ENCODE measurements around the gene PGRMC2.
"Not testable (repeated sequence)": the region's sequence is repeated elsewhere in the genome, so short reads cannot be mapped to it uniquely, and the experiment has no call there.

The PGRMC2 gene

DNA sequence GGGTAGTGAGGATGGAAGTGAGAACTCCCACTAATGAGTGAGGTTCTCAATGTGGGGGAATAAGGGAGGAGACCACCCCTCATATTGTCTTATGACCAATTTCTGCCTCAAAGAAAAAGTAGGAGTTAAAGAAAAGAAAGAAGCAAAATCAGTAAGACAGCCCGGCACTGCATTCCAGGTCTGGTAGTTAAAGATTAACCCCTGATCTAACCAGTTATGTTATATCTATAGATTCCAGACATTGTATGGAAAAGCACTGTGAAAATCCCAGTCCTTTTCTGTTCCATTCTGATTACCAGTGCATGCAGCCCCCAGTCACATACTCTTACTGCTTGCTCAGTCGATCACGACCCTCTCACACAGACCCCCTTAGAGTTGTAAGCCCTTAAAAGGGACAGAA, 20.4 kb downstream of the PGRMC2 start:
- DNase-seq, result not testable (repeated sequence)

DNA sequence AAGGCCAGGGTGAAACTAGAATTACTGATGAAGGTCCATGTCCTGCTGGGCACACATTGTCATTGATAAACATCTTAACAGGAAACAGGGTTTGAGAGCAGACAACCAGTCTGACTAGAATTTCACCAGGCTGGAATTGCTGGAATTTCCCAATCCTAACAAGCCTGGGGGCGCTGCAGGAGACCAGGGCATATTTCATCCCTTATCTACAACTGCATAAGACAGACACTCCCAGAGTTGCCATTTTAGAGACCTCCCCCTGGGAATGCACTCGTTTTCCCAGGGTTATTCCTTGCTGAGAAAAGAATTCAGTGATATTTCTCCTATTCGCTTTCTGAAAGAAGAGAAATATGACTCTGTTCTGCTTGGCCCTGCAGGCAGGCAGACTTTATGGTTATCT, 22.1 kb downstream of the PGRMC2 start:
- not testable (repeated sequence) for DNase-seq

DNA sequence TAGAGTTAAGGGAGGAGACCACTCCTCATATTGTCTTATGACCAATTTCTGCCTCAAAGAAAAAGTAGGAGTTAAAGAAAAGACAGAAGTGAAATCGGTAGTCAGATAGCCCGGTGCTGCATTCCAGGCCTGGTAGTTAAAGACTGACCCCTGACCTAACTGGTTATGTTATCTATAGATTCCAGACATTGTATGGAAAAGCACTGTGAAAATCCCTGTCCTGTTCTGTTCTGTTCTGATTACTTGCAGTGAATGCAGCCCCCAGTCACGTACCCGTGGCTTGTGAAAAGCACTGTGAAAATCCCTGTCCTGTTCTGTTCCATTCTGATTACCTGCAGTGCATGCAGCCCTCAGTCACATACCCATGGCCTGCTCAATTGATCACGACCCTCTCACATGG, 27.7 kb downstream of the PGRMC2 start:
- not testable (repeated sequence) for DNase-seq

DNA sequence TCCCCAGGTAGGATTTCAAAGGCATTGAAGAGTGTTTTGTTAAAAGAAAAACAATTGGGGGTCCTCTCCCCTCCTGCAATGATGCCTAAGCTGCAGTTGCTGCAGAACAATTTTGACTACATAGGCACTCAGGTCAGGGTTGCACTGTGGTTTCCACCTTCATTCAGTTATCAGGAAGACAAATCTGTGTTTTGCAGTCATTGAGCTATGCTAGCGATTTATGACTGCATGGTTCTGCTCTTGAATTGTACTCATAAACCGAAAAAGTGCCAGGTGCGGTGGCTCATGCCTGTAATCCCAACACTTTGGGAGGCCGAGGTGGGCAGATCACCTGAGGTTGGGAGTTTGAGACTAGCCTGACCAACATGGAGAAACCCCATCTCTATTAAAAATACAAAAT, 29.4 kb downstream of the PGRMC2 start:
- not testable (repeated sequence) for DNase-seq

DNA sequence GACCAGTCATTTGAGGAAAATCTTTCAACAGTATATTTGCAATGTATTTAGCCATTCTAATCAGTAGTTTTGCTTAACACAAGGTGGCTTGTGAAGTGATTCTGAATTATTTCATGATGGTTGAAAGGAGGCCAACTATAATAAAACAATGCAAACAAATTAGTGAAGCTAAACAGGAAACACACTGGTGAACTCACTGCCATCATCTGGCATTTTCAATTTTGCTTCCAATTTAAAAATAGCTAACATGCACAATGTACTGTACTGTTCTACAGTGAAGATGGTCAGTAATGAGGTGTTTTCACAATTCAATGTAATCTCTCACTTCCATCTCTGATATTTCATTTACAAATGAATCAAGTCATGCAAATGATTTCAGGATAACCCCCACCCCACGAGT, 31.1 kb downstream of the PGRMC2 start:
- no peak for DNase-seq

DNA sequence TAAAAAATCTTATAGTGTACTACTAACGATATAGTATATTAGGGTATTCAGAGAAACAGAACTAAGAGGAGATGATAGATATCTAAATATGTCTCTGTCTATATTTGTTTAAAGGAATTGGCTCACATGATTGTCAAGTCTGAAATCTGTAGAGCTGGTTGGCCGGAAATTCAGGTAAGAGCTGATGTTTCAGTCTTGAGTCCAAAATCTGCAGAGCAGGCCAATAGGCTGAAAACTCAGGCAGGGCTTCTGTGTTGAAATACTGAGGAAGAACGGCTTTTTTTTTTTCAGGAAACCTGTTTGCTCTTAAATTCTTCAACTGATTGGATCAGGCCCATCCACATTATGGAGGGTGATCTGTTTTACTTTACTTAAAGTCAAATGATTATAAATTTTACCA, 31.7 kb downstream of the PGRMC2 start:
- no peak for DNase-seq

DNA sequence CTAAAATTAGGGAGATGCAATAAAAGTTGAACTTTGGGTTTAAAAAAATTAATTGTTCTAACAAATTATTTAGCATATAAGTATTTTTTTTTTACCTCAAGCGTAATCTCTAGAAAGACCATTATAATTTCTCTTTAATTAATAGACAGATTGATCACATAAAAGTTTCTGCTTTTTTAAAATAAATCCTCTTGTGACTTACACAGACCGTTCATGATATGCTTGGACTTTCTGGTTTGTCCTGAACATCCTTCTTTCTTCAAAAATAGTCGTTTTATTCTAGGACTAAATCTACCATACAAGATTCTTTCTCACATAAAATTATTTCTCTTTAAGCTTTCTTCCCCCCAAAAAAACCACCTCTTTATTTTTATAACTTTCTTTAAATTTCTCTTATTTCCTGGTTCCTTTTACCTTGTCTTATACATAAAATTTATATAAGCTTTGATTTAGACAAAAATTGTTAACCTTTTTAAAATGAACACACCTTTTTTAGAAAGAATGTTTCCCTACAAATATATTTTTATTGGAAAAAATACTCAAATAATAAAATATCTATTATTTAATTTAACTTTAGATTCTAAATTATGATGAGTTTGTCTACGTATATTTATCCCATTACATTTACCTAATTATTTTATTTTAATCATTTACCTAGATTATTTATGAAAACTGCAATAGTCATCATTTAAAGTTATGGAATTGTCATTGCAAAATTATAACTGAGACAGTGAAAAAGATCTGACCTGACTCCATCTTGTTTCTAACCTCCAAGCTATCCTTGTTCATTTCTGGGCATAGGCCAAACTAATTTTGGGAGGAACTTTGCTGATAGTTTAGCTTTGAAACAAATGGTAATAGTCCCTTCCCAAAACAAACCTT, 37.6 kb downstream of the PGRMC2 start:
- no peak for DNase-seq

DNA sequence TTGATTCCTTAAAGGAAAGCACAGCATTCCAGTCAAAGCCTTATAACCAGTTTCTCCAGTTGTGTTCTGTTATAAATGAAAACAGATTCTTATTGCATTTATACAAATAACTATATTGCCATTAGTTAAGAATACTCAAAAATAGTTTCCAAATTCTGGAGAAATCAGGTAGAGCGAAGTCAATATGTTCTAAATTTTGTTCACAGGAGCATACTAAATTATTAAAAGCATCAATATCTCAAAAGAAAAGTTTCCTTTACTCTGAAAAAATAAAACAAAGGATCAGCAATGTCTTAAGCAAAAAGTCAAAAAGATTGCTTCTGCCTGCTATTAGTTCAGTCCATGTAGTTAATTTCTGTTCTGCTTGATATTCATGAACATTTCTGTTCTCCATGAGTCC, 39.7 kb downstream of the PGRMC2 start:
- no peak for DNase-seq

DNA sequence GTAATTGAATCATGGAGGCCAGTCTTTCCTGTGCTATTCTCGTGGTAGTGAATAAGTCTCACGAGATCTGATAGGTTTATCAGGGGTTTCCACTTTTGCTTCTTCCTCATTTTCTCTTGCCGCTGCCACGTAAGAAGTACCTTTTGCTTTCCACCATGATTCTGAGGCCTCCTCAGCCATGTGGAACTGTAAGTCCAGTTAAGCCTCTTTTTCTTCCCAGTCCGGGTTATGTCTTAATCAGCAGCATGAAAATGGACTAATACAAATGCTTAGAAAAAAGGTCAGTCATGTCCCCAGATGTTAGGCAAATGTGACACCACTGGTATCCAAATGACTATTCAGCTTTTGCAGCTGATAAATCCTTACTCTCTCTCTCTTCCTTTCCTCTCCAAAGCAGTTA, 42.2 kb downstream of the PGRMC2 start:
- not testable (repeated sequence) for DNase-seq

DNA sequence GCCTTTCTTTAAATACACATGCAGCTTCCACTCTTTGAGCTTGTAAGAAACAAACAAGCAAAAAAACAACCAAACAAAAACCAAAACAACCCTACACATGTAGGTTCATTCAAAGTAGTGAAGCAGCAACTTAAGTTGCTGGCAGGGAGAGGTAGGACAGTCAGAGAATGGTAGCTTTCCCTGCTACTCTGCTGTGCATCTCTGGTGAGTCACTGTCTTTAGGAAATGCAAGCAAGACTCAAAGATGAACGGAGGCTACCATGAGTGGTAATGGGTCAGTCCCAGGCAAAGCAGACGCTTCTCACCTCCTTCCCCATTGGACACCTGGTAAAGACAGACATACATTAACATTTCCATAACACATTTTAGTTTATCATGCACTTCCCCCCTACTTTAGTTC, 43.2 kb downstream of the PGRMC2 start:
- DNase-seq, result no peak

DNA sequence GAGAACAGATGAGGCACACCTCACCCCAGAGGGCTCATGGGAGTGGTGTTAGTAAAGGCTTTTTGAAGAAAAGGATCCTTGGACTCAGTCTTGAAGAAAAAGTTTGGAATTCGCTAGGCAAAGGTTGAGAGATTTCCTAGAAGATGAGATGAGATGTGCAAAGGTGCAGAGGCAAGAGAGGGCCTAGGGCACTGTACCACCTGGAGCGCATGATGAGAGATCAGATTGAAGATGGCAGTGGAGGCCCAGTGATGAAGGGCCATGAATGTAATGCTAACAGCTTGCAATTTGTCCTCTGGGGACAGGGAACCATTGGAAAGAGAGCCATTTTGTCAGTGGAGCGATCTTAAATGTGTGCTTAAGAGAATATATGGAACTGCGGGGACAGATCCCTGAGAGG, 45.0 kb downstream of the PGRMC2 start:
- no peak for DNase-seq

DNA sequence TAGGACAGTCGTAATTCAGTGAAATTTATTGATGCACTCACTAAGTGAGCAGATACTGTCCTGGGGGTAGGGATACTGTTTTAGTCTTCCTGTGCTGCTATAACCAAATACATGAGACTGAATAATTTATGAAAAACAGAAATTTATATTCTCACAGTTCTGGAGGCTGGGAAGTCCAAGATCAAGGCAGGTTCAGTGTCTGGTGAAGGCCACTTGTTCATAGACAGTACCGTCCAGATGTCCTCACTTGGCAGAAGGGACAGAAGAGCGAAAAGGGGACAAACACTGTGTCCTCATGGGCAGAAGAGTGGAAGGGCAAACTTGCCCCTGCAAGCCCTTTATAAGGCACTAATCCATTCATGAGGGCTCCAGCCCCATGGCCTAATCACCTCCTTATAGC, 45.6 kb downstream of the PGRMC2 start:
- DNase-seq, result no peak

DNA sequence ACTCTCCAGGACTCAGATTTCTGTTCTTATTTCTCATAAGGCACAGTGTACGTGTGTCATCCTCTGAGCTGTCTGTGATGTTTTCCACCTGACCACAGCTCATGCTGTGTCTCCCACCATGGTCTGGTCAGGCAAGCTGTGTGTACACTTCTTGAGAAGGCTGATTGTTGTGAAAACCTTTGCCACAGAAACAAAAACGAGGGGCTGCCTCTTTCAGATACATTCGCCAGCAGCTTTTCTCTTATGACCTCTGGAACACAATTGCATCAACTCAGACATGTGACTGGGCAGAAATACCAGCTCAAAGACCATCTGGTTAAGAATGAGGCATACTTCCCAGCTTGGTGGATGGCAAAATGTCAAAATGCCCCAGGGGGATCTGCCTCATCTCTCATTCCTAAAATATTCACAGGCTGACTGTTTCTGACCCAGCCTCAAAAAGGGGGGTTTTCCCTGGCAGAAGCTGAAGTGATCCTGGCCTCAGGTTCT, 46.1 kb downstream of the PGRMC2 start:
- DNase-seq, result no peak

DNA sequence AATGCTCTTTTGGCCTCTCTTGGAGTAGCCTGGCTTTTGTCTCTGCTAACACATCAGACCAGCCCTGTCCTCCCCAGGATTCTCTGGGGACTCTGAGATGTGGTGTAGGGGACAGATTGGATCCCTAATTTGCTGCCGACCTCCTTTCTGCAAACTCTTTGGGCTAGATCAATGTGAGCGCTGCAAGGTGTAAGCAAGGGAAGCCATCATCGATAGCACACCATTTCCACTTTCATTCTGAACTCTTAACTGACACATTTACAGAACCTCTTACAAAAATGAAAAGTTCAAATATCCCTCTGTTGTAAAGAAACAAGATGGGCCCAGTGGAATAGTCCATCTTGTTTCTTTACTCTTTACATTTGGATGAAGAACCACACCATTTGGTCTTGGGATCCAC, 46.6 kb downstream of the PGRMC2 start:
- DNase-seq, result no peak

DNA sequence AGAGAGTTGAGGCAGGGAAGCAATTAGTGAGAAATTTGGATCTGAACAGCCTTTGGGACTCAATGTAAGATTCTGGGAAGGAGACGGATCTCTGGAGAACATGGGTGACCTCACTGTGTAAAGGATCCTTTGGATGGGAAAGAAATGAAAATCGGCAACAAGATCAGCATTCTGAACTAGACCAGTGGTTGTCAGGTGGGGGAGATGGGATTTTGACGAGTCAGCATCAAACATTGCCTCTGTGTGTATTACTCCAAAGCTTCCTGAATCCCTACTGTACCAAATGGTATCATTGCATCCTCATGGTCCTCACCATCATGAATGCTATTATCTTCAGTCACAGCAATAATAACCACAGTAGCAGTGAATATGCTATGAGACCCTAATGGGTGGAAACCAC, 52.8 kb downstream of the PGRMC2 start:
- DNase-seq, result no peak

DNA sequence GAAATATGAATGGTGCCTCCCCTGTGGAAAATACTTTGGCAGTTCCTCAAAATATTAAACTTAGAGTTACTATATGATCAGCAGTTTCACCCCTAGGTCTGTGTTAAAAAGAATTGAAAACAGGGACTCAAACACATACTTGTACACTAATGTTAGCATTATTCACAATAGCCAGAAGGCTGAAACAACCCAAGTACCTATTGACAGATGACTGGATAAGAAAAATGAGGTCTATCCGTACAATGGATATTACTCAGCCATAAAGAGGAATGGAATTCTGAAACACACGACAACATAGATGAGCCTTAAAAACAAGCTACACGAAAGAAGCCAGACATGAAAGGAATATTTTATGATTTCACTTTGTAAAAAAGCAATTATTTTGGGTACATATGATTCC, 54.9 kb downstream of the PGRMC2 start:
- no peak for DNase-seq

DNA sequence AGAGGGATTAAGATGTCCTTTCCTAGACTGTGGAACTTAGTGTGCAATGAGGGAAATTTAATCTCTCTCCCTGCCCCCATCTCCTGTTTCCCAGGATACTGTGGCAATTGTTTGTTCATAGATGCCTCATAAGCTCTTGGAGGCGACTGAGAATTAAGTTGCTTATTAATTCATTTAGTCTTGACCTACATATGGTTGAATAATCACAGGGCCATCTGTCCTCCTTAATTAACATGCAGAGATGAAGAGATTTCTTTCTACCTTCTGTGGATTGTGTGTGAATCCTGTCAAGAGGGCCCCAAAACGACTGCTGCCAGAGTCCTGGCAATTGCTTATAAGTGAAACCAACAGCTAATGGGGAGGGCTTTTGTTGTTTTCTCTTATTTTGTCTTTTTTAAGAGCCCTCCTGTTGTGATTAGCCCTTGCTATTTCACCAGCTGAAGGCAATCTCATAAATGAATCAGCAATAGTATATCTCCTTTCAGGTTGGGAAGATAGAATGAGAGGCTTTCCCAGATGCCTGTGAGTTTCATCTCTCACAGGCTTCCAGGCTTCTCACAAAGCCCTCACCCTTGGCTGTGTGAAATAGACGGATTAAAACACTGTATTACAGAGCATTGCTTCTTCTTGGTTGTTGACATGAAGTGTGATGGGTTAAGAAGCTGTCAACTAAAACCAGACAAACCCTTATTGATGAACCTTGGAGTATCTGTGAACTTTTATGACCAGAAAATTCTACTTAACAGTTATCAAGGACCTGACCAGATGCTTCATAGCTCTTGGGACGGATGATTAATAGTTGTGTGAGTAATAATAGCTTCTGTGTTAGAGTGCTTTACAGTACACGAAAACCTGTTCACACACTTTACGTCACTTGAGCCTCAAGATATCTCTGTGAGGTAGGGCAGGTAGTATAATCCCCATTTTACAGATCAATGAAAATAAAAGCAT, 58.5 kb downstream of the PGRMC2 start:
- no peak for DNase-seq

DNA sequence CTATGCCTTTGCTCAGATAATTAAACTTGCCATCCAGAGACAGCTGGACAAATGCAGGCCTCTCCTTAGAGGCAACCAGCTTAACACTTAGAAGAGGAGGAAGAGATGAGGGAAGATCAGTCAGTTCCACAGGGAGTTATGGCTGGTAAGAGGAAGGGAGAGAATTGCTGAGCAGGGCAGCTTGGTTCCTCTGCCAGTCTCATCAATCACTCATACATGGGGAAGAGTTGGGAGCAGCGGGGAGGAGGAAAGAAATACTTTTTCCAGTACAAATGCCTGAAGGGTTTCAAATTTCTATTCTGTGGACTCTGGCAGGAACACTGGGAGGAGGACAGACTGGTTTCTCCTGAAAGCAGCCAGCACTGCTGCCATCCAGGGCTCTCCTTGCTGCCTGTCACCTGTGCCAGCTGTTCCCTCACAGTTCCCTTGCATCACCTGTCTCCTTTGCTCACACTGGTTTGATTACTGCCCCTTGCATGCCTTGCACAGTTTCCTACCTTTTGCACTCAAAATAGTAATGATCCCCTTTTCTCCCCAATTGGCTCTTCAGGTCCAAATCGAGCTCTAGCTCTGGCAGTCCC, 59.5 kb downstream of the PGRMC2 start:
- no peak for DNase-seq

DNA sequence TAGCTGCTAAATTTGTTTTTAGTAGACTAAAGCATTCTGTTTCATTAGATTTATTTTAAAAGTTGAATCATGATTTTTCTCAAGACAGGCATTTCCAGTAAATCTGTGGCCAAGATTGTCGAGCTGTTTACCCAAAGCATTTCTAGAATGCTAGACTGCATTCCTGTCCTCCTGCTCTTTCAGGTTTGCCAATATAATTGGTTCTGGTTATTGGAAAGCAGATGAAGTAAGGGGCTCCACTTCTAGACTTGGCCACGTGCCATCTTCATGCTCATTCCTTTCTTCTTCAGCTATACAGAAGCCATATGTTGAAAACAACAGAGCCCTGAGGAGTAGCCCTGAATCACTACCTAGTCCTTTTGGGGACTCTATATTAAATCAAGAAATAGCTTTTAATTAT, 62.5 kb downstream of the PGRMC2 start:
- no peak for DNase-seq

DNA sequence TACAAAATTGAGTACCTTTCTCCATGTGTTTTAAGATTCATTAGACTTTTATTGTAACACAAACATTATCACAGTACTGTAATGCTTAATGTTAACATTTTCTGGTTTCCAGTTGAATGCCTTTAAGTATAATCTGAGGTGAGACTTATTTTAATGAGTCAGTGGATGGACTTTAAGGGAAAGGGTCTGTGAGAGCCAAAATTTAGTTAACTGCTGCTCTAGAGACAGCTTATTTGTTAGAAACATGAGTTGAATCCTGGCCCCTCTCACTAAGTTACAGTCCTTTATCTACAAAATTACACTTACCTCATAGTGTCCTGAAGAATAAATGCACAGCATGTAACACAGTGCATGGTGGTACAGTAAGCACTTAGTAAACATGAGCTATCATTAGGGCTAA, 66.0 kb downstream of the PGRMC2 start:
- DNase-seq, result no peak

DNA sequence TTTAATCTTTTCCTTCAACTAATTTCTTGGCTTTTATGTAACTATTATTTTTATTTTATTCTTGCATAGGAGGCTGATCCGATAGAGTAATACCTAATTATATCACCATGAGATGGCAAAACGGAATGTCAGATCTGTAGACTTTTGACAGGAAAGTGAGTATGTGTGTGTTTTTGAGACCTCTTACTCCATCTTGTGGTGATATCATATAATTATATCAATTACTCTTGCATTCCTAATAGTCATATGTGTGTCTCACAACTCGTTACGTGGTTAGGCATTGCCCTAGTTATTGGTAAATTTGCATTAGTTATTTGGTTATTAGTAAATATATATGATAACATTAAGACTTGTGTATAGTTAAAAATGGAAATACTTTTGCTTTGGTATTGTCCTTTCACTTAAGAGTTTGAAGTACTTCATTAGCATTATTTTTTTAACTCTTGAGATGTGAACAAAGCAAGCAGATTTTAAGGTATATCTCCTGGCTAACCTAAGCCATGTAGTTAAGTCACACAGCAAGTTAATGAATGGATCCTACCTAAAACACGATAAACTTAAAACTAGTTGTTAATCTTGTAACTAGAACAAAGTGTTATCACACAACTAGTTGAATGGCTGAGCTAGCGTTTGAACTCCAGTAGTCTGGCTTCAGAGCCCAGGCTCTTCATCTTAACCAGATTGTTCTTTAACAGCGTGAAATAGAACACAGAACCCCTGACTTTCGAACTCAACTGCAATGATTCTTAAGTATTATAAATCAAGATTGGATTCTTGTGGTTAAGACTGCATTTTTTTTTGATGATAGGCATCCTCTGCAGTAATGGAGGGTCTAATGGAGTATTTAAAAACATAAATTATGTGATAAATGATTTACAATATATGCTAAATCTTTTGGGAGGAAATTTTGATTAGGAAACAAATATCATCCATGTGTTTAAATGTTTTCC, 67.1 kb downstream of the PGRMC2 start:
- no peak for DNase-seq
